HG03442 (cell line): ENCODE results near the gene GH2.
A peak's percentile ranks its signal among the peaks of the same experiment; 100 is the strongest.
"Not testable (repeated sequence)": the region's sequence is repeated elsewhere in the genome, so short reads cannot be mapped to it uniquely, and the experiment has no call there.

Experiments
- ATAC-seq: cut with Tn5 transposase; IDR thresholded peaks from one replicate; pipeline ENCODE4 v1.9.1; 2021; ENCODE audit warnings: mild to moderate bottlenecking, moderate library complexity; ENCODE audit not compliant: unreplicated experiment

The GH2 gene

DNA sequence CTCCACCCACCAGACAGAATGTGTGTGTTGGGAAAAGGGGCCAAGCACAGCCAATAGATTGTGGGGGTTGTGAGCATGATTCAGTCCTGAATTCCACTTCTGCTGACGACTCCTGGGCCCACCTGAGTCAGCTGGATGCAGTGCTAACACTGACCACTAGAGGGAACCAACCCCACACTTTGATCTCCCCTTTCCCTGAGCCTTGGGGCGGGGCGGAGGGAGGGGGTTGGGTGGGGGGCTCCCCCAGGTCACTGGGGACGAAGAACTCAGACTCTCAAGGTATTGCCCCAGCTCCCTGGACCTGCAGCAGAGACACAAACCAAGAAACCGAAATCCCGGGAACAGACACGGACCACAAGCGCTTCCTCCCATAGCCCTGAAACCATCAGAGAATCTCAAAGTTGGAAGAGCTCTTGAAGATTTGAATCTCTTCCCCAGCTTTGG, 29.9 kb upstream of the GH2 start:
- ATAC-seq: no peak

DNA sequence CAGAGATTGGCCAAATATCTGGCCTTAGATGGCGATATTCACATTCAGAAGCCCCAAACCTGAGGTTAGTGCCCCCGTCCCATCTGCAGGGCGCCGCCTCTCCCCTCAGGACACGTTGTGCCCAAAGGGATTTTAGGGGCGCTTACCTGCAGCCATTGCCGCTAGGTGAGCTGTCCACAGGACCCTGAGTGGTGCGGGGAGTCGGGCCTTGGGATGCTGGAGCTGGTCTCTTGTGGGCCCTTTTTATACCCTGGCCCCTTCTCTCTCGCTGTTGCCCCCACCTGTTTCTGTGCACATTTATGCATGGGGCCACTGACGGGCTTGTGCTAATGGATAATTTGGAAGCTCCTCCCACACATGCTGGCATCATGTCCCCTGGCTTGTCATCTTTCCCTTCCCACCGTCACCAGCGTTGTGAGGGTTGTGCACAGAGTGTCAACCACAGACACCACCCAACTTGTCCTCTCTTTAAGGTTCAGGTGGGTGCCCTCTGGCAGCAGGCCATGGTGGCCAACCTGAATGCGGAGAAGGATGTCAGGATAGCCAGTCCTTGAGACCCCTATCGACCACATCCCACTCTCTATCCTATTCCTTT, 29.4 kb upstream of the GH2 start, which contains the start of gene CSHL1:
Gene CSHL1 (minus strand): TSS at position 218 of the 595 bp plus-strand sequence. CDS start 62 bp downstream, at position 156.
- ATAC-seq: no peak

DNA sequence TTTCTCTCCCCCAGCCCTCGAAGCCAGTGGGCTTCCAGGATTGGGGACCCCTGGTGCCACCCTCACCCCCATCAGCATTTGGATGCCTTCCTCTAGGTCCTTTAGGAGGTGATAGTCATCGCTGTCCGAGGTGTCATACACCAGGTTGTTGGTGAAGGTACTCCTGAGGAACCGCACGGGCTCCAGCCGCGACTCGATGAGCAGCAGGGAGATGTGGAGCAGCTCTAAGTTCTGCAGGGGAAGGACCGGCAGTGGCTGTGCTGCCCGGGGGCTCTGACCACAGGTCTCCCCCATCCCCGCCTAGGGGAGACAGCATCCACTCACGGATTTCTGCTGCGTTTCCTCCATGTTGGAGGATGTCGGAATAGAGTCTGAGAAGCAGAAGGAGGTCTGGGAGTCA, 28.4 kb upstream of the GH2 start:
- no peak for ATAC-seq

- ATAC-seq: not testable (repeated sequence)
Measured at GRCh38 chr17:63909586-63909985, 27.8 kb upstream of the GH2 start.

GRCh38 chr17:63907161-63907778, 25.5 kb upstream of the GH2 start:
- ATAC-seq: not testable (repeated sequence)

DNA sequence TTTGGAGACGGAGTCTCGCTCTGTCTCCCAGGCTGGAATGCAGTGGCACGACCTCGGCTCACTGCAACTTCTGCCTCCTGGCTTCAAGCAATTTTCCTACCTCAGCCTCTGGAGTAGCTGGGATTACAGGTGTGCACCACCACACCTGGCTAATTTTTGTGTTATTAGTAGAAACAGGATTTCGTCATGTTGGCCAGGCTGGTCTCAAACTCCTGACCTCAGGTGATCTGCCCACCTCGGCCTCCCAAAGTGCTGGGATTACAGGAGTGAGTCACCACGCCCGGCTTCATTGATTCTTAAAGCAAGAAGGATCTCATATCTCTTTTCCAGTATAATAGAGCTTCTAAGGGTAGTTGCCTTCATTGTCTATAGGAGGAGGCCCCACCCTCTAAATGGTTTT, 23.1 kb upstream of the GH2 start:
- ATAC-seq: not testable (repeated sequence)

DNA sequence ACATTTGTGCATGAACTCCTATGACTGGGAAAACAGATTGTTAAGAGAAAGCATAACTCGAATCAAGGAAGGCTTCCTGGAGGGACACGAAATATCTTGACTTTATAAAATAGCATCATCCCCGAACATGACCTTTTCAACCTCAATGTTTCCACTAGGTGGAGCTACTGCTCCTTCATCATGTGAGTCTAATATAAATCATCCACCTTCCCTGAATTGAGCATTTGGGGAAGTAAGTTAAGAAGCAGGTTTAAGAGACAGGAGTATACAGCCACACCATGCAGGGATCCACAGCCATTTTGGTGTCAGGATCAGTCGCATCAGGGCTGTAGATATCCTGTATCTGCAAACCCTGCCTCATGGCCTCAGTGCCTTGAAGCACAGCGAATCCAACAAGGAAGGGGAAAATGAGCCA, 22.1 kb upstream of the GH2 start:
- ATAC-seq: not testable (repeated sequence)

DNA sequence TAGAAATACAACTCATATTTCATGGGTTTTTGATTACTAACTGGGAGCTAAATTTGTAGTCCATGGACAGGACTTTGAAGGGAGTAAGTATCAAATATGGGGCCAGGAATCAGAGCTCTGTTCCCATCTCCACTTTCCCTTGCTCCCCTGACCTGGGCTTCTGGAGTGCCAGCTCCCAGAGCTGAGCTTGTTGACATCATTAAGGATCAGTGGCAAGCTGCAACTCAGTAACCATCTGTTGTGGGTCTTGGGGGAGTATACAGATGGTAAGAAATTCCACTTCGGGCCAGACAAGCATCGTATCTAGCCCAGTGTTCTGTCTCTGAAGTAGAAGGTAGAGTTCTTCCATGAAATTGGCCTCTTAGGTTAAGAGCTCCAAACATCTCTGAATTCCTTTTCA, 20.2 kb upstream of the GH2 start:
- ATAC-seq: not testable (repeated sequence)

DNA sequence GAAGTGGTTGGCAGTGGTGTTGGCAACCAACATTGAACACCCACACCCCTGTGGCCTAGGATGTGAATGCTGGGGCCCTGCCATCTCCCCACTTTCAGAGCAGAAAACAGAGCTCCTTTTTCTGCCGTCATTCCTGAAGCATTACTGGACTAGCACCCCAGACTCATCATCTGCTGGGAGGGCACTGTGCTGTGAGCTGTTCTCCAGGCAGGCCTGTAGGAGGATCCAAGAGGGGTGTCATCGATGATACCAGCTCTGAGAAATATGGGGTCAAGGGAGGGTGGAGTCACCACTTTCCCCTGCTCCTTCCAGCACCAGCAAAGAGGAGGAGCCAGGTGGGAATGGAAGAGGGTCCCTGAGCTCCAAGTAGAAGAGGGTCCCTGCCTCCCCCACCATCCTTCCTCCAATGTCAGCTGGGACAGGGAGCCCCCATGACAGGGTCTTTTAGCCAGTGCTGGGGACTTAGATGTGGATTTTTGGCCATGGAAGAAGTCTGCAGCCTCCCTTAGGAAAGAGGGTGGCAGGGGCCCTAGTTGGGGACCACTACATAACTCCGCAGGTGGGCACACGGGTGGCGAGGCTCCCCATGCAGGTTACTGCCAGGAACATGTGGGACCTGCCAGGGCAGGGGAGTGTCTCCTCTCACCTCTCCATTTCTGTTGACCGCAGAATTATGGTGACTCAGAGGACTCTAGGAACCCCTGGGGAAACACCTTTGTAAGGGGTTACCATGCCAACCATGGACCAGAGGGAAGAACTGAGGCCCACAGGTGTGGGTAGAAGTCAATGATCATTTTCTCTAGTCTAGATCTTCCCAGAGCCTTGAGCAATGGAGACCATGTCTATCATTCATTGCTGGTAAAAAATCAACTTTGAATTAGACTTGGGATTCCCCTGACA, 17.4 kb upstream of the GH2 start:
- ATAC-seq: peak; percentile 43

DNA sequence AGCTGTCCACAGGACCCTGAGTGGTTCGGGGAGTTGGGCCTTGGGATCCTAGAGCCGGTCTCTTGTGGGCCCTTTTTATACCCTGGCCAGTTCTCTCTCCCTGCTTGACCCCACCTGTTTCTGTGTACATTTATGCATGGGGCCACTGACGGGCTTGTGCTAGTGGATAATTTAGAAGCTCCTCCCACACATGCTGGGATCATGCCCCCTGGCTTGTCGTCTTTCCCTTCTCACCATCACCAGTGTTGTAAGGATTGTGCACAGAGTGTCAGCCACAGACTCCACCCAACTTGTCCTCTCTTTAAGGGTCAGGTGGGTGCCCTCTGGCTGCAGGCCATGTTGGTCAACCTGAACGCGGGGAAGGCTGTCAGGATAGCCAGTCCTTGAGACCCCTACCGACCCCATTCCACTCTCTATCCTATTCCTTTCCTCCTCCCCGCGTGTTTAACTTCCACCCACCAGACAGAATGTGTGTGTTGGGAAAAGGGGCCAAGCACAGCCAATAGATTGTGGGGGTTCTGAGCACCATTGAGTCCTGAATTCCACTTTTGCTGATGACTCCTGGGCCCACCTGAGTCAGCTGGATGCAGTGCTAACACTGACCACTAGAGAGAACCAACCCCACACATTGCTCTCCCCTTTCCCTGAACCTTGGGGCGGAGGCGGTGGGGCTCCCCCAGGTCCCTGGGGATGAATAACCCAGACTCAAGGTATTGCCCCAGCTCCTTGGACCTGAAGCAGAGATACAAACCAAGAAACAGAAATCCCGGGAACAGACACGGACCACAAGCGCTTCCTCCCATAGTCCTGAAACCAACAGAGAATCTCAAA, 15.0 kb upstream of the GH2 start, which contains the start of gene CSH1:
Gene CSH1 (minus strand): TSS at position 51 of the 831 bp plus-strand sequence. CDS start 63 bp downstream, outside the sequence.
- ATAC-seq: not testable (repeated sequence)

- not testable (repeated sequence) for ATAC-seq
Measured at GRCh38 chr17:63894821-63895220, 13.1 kb upstream of the GH2 start.

DNA sequence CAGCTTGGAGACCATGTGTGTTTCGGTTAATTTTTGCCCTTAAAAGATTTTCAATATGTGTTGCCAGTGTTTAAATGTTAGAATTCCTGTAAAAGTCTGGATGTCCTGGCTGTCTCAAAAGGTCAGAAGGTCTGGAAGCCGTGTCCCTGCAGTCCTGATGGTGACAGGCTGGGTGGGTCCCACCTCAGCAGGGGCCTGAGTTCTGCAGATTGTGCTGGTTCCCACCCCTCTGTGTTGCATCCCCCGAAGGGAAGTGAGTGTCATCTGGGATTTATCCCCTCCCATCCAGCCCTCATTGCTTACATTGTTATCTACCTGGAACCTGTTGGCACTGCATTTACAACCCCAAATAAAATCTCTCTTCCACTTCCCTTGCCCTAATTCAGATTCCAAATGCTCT, 12.3 kb upstream of the GH2 start:
- not testable (repeated sequence) for ATAC-seq

DNA sequence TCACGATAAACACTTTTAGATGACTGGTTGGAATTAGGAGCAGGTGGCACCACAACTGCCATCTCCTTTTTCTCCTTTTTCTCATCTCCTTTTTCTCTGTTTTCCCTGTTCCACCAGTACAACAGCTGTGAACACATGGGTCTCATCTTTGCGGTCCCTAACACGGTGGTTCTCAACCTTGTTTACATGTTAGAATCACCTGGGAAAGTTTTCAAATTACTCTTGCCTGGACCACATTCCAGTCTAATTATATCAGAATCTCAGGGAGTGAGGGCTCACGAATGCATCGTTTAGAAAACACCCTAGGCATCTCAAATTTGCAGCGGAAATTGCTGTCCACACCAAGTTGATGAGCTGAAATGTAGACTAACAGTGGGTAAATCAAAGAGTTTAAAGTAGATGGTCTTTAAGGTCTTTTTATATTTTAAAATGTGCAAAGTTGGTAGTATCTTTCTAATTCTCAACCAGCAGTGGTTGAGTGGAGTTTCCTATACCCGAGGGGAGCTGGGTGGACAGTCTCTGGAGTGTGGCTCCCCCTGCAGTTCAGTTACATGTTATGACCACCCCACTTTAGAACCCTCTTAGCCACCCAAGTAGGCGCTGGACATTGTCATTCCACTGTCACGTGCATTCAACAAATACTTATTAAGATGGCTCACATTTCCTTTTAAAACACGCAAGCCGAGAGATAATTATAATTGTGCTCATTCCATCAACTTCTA, 10.7 kb upstream of the GH2 start:
- ATAC-seq: not testable (repeated sequence)

DNA sequence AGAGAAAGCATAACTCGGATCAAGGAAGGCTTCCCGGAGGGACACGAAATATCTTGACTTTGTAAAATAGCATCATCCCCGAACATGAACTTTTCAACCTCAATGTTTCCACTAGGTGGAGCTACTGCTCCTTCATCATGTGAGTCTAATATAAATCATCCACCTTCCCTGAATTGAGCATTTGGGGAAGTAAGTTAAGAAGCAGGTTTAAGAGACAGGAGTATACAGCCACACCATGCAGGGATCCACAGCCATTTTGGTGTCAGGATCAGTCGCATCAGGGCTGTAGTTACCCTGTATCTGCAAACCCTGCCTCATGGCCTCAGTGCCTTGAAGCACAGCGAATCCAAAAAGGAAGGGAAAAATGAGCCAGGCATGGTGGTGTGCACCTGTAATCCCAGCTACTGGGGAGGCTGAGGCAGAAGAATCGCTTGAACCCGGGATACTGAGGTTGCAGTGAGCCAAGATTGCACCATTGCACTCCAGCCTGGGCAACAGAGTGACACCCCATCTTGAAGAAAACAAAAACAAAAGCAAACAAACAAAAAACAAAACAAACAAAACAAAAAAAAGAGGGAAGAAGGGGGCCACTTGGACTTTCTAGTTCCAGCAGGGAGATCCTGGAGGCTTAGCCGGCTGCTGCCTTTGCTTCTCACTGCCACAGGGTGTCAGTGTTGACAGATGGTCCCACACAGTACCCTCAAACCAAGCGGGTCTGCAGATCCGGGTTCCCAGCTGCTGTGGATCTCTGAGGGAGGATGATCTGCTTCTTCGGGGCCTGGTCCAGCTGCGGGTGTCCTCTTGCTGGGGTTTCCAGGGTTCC, 7.5 kb upstream of the GH2 start:
- not testable (repeated sequence) for ATAC-seq

GRCh38 chr17:63885119-63885518, 3.4 kb upstream of the GH2 start:
- ATAC-seq: not testable (repeated sequence)

GRCh38 chr17:63882626-63883126, 932 bp upstream of the GH2 start:
- ATAC-seq: not testable (repeated sequence)

GRCh38 chr17:63881337-63881736, 407 bp downstream of the GH2 start:
- not testable (repeated sequence) for ATAC-seq

DNA sequence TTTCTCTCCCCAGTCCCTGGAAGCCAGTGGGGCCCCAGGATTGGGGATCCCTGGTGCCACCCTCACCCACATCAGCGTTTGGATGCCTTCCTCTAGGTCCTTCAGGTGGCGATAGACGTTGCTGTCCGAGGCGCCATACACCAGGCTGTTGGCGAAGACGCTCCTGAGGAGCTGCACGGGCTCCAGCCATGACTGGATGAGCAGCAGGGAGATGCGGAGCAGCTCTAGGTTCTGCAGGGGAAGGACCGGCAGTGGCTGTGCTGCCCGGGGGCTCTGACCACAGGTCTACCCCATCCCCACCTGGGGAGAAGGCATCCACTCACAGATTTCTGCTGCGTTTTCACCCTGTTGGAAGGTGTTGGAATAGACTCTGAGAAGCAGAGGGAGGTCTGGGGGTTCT, 1.0 kb downstream of the GH2 start:
- ATAC-seq: no peak

- not testable (repeated sequence) for ATAC-seq
Measured at GRCh38 chr17:63878413-63878812, 3.3 kb downstream of the GH2 start.
